ENCODE results near the gene DNAJB9.
A peak's percentile ranks its signal among the peaks of the same experiment; 100 is the strongest.

The DNAJB9 gene

DNA sequence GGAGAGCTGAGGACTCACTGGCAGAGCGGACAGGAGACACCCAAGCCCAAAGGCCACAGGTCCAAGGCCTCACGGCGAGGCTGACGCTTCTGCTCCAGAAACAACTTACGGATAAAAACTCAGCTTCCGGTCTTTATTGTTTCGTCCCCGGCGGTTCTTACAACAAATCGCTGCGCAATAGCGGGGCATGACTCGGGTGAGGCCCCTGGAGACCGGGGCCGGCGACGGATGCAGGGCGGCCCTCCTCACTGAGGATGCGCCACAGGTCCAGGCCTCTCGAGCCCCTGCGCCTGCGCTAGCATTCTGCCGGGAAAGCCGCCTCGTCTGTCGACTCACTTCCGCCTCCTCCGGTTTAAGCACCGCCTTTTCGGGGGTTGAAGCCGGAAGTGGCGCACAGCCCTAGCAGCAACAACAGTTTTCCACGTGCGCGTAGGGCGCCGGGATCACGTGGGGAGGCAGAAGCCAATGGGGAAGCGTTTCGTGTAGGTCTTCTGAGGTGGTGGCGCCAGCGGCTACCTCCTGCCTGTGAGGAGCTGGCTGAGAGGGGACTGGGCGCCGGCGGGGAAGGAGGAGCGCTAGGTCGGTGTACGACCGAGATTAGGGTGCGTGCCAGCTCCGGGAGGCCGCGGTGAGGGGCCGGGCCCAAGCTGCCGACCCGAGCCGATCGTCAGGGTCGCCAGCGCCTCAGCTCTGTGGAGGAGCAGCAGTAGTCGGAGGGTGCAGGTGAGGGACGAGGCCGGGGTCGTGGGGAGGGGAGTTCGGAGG lies at the start of gene DNAJB9, which contains the start of gene THAP5:
DNAJB9 (plus strand) TSS at position 494 of the 765 bp plus-strand sequence. CDS start 1,853 bp downstream, outside the sequence.
THAP5 (minus strand) TSS at position 326 of the 765 bp plus-strand sequence; CDS start at position 189, 137 bp downstream.
- peak within 1 kb of the TSS; percentile 99 for H3K27ac Mint-ChIP-seq
- H3K4me1 Mint-ChIP-seq: peaks cover 36% of the 10 kb centered on the region
- peak within 1 kb of the TSS; percentile 95 for H3K4me3 Mint-ChIP-seq
- TF ChIP-seq, protein P1, sequence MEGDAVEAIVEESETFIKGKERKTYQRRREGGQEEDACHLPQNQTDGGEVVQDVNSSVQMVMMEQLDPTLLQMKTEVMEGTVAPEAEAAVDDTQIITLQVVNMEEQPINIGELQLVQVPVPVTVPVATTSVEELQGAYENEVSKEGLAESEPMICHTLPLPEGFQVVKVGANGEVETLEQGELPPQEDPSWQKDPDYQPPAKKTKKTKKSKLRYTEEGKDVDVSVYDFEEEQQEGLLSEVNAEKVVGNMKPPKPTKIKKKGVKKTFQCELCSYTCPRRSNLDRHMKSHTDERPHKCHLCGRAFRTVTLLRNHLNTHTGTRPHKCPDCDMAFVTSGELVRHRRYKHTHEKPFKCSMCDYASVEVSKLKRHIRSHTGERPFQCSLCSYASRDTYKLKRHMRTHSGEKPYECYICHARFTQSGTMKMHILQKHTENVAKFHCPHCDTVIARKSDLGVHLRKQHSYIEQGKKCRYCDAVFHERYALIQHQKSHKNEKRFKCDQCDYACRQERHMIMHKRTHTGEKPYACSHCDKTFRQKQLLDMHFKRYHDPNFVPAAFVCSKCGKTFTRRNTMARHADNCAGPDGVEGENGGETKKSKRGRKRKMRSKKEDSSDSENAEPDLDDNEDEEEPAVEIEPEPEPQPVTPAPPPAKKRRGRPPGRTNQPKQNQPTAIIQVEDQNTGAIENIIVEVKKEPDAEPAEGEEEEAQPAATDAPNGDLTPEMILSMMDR (IDR thresholded peaks at IDR 0.05): no peak
- H3K27me3 Mint-ChIP-seq (ENCODE audit: low read depth, poor library complexity): no peaks in the 10 kb centered on the region
- peak; percentile 97 for DNase-seq
- H3K36me3 Mint-ChIP-seq (ENCODE audit: low read depth): peaks cover 60% of the 10 kb centered on the region
- peaks cover 8% of the 10 kb centered on the region for H3K9me3 Mint-ChIP-seq

DNA sequence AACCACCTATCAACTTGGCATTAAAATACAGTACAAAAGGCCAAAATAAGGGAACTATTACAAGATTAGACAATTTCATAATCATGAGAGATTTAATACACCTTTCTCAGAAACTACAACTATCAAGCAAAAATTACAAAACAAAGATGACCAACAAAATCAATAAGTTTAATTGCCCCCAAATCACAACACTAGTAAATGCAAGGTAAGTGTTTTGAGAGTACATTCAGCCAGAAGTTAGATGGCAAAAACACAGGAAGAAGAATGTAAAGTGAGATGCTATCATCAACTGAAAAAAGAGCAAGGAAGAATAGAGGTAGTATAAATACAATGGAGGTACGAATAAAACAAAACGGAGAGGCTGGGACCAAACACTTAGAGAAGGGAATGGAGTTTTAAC lies 46.9 kb upstream of the DNAJB9 start:
- Mint-ChIP-seq H3K36me3 (ENCODE audit: low read depth) (peaks cover 21% of the 10 kb centered on the region), H3K4me1 (peaks cover 39% of the 10 kb centered on the region), H3K27ac (no peak overlapping the region), H3K27me3 (ENCODE audit: low read depth, poor library complexity) (no peaks in the 10 kb centered on the region), H3K9me3 (no peaks in the 10 kb centered on the region), H3K4me3 (peak overlapping the region; percentile 9)
- TF ChIP-seq, protein P1 (IDR thresholded peaks at IDR 0.05): no peak
- no peak for DNase-seq

- peaks cover 46% of the 10 kb centered on the region for H3K4me1 Mint-ChIP-seq
- peak overlapping the region; percentile 95 for H3K4me3 Mint-ChIP-seq
- peak; percentile 79 for DNase-seq
- no peaks in the 10 kb centered on the region for H3K27me3 Mint-ChIP-seq (ENCODE audit: low read depth, poor library complexity)
- peak overlapping the region; percentile 99 for H3K27ac Mint-ChIP-seq
- H3K36me3 Mint-ChIP-seq (ENCODE audit: low read depth): peaks cover 8% of the 10 kb centered on the region
- TF ChIP-seq, protein P1 (IDR thresholded peaks at IDR 0.05): no peak
- no peaks in the 10 kb centered on the region for H3K9me3 Mint-ChIP-seq
These were observed 44.2 kb upstream of the DNAJB9 start for GRCh38 chr7:108525327-108525984.

DNA sequence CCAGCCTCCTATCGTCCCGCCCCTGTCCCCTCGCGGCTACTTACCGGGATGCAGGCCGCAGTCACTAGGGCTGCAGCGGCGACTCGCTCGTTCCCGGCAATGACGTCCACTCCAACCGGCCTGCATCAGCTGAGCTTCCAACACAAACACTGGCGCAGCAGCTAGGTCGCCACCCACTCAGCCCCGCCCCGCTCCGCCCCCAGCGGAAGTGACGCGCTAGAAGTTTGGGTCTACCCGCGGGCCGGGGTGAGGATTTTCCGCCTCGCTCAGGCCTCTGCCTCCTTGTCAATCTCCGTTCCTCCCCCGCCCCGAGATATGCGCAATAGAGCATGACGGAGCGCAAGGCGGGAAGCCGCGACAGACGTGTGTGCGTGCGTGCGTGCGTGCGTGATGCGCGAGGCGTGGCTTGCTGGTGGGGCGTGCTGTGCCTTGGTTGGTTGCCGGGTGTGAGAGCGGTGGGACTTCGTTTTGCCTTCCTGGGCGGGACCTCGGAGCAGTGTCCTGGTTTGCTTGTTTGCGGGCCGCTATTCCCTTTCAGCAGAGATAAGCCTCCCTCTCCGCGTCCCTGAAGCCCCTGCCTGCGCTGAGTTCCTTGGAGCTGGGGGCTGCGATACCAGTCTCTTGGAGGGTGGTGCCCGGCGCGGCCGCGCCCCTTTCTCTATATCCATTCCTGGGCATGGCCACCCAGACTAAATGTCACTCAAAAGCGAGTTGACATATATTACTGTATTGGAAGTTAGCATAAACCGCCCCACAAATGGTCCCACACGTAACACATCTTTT lies 43.5 kb upstream of the DNAJB9 start, which contains the start of gene PNPLA8:
PNPLA8 (minus strand) TSS at position 151 of the 783 bp plus-strand sequence. CDS start 10,644 bp downstream, outside the sequence.
- peak within 1 kb of the TSS; percentile 99 for H3K27ac Mint-ChIP-seq
- peaks cover 43% of the 10 kb centered on the region for H3K4me1 Mint-ChIP-seq
- peaks cover 5% of the 10 kb centered on the region for H3K36me3 Mint-ChIP-seq (ENCODE audit: low read depth)
- TF ChIP-seq, protein P1 (IDR thresholded peaks at IDR 0.05): no peak
- peak; percentile 100 for DNase-seq
- H3K27me3 Mint-ChIP-seq (ENCODE audit: low read depth, poor library complexity): no peaks in the 10 kb centered on the region
- H3K4me3 Mint-ChIP-seq: peak within 1 kb of the TSS; percentile 95
- H3K9me3 Mint-ChIP-seq: no peaks in the 10 kb centered on the region

DNA sequence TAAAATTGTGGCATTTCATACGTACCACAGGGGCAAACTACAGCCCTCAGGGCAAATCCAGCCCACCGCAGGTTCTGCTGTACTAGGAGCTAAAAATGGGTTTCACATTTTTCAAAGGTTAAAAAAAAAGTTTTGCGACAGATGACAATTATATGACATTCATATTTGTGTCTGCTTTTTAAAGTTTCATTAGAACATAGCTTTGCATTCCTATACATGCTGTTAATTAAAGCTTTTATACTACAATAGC lies 43.0 kb upstream of the DNAJB9 start:
- H3K27me3 Mint-ChIP-seq (ENCODE audit: low read depth, poor library complexity): no peaks in the 10 kb centered on the region
- H3K36me3 Mint-ChIP-seq (ENCODE audit: low read depth): no peaks in the 10 kb centered on the region
- TF ChIP-seq, protein P1 (IDR thresholded peaks at IDR 0.05): no peak
- H3K4me1 Mint-ChIP-seq: peaks cover 38% of the 10 kb centered on the region
- H3K27ac Mint-ChIP-seq: peak overlapping the region; percentile 99
- no peak for DNase-seq
- peak overlapping the region; percentile 95 for H3K4me3 Mint-ChIP-seq
- H3K9me3 Mint-ChIP-seq: no peaks in the 10 kb centered on the region
